ENCODE results near the gene MXD3.

The MXD3 gene

GRCh38 chr5:177311723-177312648, at the start of gene MXD3 (continued):
- TF ChIP-seq, protein P1, sequence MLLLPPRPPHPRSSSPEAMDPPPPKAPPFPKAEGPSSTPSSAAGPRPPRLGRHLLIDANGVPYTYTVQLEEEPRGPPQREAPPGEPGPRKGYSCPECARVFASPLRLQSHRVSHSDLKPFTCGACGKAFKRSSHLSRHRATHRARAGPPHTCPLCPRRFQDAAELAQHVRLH (tag by site-specific recombination; IDR thresholded peaks at IDR 0.05) = no peak
- TF ChIP-seq, protein P2, sequence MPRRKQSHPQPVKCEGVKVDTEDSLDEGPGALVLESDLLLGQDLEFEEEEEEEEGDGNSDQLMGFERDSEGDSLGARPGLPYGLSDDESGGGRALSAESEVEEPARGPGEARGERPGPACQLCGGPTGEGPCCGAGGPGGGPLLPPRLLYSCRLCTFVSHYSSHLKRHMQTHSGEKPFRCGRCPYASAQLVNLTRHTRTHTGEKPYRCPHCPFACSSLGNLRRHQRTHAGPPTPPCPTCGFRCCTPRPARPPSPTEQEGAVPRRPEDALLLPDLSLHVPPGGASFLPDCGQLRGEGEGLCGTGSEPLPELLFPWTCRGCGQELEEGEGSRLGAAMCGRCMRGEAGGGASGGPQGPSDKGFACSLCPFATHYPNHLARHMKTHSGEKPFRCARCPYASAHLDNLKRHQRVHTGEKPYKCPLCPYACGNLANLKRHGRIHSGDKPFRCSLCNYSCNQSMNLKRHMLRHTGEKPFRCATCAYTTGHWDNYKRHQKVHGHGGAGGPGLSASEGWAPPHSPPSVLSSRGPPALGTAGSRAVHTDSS (tag by site-specific recombination; IDR thresholded peaks at IDR 0.05) = no peak
- TF ChIP-seq, protein P3, sequence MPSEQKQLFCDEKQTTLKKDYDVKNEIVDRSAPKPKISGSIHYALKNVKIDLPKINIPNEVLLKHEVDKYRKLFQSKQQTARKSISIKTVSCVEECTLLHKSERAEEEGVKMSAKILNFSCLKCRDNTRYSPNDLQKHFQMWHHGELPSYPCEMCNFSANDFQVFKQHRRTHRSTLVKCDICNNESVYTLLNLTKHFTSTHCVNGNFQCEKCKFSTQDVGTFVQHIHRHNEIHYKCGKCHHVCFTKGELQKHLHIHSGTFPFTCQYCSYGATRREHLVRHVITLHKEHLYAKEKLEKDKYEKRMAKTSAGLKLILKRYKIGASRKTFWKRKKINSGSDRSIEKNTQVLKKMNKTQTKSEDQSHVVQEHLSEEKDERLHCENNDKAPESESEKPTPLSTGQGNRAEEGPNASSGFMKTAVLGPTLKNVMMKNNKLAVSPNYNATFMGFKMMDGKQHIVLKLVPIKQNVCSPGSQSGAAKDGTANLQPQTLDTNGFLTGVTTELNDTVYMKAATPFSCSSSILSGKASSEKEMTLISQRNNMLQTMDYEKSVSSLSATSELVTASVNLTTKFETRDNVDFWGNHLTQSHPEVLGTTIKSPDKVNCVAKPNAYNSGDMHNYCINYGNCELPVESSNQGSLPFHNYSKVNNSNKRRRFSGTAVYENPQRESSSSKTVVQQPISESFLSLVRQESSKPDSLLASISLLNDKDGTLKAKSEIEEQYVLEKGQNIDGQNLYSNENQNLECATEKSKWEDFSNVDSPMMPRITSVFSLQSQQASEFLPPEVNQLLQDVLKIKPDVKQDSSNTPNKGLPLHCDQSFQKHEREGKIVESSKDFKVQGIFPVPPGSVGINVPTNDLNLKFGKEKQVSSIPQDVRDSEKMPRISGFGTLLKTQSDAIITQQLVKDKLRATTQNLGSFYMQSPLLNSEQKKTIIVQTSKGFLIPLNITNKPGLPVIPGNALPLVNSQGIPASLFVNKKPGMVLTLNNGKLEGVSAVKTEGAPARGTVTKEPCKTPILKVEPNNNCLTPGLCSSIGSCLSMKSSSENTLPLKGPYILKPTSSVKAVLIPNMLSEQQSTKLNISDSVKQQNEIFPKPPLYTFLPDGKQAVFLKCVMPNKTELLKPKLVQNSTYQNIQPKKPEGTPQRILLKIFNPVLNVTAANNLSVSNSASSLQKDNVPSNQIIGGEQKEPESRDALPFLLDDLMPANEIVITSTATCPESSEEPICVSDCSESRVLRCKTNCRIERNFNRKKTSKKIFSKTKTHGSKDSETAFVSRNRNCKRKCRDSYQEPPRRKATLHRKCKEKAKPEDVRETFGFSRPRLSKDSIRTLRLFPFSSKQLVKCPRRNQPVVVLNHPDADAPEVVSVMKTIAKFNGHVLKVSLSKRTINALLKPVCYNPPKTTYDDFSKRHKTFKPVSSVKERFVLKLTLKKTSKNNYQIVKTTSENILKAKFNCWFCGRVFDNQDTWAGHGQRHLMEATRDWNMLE (tag by site-specific recombination; conservative IDR thresholded peaks at IDR 0.05; ENCODE audit: low read depth) = no peak
- no peak for TF ChIP-seq ZNF114 (tag by site-specific recombination; IDR thresholded peaks at IDR 0.05)
- no peak for TF ChIP-seq ZNF132 (tag by site-specific recombination; IDR thresholded peaks at IDR 0.05; ENCODE audit: borderline replicate concordance)
- peak; percentile 18; the same call in 1 of the 2 replicates for TF ChIP-seq ZNF76 (tag by site-specific recombination; IDR thresholded peaks at IDR 0.05; ENCODE audit: borderline replicate concordance, low read depth)
- 0 out of 2 replicates have a peak, but pooled peaks have one; percentile 3 for TF ChIP-seq ZNF596 (tag by site-specific recombination; IDR thresholded peaks at IDR 0.05)
- TF ChIP-seq ZNF585B (tag by site-specific recombination; IDR thresholded peaks at IDR 0.05) = no peak
- TF ChIP-seq ZFP37 (tag by site-specific recombination; IDR thresholded peaks at IDR 0.05) = no peak
- no peak for TF ChIP-seq WT1 (tag by site-specific recombination; IDR thresholded peaks at IDR 0.05)
- peak; percentile 41 for TF ChIP-seq ZBTB26 (tag by site-specific recombination; optimal IDR thresholded peaks at IDR 0.05)
- no peak for TF ChIP-seq ZNF544 (tag by site-specific recombination; IDR thresholded peaks at IDR 0.05)
- TF ChIP-seq ZNF311 (tag by site-specific recombination; IDR thresholded peaks at IDR 0.05; ENCODE audit: borderline replicate concordance) = no peak
- peak; percentile 100 for TF ChIP-seq GLIS2 (tag by site-specific recombination; IDR thresholded peaks at IDR 0.05)
- no peak for TF ChIP-seq ZNF558 (tag by site-specific recombination; IDR thresholded peaks at IDR 0.05)
- TF ChIP-seq, protein P4, sequence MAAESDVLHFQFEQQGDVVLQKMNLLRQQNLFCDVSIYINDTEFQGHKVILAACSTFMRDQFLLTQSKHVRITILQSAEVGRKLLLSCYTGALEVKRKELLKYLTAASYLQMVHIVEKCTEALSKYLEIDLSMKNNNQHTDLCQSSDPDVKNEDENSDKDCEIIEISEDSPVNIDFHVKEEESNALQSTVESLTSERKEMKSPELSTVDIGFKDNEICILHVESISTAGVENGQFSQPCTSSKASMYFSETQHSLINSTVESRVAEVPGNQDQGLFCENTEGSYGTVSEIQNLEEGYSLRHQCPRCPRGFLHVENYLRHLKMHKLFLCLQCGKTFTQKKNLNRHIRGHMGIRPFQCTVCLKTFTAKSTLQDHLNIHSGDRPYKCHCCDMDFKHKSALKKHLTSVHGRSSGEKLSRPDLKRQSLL (tag by site-specific recombination; IDR thresholded peaks at IDR 0.05) = peak; percentile 99
- TF ChIP-seq YY1 (tag by site-specific recombination; IDR thresholded peaks at IDR 0.05) = no peak
- TF ChIP-seq ZNF792 (tag by site-specific recombination; IDR thresholded peaks at IDR 0.05) = no peak
- TF ChIP-seq BCL11A (tag by site-specific recombination; IDR thresholded peaks at IDR 0.05; ENCODE audit: low read depth) = no peak
- TF ChIP-seq, protein P5, sequence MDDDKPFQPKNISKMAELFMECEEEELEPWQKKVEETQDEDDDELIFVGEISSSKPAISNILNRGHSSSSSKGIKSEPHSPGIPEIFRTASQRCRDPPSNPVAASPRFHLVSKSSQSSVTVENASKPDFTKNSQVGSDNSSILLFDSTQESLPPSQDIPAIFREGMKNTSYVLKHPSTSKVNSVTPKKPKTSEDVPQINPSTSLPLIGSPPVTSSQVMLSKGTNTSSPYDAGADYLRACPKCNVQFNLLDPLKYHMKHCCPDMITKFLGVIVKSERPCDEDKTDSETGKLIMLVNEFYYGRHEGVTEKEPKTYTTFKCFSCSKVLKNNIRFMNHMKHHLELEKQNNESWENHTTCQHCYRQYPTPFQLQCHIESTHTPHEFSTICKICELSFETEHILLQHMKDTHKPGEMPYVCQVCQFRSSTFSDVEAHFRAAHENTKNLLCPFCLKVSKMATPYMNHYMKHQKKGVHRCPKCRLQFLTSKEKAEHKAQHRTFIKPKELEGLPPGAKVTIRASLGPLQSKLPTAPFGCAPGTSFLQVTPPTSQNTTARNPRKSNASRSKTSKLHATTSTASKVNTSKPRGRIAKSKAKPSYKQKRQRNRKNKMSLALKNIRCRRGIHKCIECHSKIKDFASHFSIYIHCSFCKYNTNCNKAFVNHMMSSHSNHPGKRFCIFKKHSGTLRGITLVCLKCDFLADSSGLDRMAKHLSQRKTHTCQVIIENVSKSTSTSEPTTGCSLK (tag by site-specific recombination; IDR thresholded peaks at IDR 0.05) = no peak
- TF ChIP-seq ZNF624 (tag by site-specific recombination; IDR thresholded peaks at IDR 0.05) = no peak
- peak; percentile 58; the same call in 1 of the 2 replicates for TF ChIP-seq ZNF561 (tag by site-specific recombination; IDR thresholded peaks at IDR 0.05; ENCODE audit: borderline replicate concordance)
- TF ChIP-seq, protein P6, sequence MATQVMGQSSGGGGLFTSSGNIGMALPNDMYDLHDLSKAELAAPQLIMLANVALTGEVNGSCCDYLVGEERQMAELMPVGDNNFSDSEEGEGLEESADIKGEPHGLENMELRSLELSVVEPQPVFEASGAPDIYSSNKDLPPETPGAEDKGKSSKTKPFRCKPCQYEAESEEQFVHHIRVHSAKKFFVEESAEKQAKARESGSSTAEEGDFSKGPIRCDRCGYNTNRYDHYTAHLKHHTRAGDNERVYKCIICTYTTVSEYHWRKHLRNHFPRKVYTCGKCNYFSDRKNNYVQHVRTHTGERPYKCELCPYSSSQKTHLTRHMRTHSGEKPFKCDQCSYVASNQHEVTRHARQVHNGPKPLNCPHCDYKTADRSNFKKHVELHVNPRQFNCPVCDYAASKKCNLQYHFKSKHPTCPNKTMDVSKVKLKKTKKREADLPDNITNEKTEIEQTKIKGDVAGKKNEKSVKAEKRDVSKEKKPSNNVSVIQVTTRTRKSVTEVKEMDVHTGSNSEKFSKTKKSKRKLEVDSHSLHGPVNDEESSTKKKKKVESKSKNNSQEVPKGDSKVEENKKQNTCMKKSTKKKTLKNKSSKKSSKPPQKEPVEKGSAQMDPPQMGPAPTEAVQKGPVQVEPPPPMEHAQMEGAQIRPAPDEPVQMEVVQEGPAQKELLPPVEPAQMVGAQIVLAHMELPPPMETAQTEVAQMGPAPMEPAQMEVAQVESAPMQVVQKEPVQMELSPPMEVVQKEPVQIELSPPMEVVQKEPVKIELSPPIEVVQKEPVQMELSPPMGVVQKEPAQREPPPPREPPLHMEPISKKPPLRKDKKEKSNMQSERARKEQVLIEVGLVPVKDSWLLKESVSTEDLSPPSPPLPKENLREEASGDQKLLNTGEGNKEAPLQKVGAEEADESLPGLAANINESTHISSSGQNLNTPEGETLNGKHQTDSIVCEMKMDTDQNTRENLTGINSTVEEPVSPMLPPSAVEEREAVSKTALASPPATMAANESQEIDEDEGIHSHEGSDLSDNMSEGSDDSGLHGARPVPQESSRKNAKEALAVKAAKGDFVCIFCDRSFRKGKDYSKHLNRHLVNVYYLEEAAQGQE (tag by site-specific recombination; IDR thresholded peaks at IDR 0.05) = no peak; the same call in 1 of the 2 replicates
